ENCODE measurements around the gene GPR137B.

DNA sequence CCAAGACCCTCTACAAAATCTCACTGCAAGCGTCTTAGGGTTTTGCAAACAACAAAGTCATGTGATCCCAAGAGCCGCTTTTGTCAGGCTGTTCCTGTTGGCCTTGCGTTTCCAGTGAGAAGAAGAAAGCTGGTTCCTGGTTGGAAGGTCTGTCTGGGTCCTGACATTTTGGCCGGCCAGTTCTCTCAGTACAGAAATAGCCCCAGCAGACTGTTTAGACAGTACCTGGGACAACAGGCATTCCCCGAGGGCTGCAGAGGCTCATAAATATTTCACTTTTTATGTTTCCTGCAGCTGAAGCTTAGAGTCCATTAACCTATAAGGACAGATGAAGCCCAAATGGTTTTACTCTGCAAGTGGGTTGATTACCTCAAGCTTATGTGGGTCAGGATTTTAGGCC is 8.6 kb downstream of the GPR137B start:
- TF ChIP-seq, protein P1, sequence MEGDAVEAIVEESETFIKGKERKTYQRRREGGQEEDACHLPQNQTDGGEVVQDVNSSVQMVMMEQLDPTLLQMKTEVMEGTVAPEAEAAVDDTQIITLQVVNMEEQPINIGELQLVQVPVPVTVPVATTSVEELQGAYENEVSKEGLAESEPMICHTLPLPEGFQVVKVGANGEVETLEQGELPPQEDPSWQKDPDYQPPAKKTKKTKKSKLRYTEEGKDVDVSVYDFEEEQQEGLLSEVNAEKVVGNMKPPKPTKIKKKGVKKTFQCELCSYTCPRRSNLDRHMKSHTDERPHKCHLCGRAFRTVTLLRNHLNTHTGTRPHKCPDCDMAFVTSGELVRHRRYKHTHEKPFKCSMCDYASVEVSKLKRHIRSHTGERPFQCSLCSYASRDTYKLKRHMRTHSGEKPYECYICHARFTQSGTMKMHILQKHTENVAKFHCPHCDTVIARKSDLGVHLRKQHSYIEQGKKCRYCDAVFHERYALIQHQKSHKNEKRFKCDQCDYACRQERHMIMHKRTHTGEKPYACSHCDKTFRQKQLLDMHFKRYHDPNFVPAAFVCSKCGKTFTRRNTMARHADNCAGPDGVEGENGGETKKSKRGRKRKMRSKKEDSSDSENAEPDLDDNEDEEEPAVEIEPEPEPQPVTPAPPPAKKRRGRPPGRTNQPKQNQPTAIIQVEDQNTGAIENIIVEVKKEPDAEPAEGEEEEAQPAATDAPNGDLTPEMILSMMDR (IDR thresholded peaks at IDR 0.05; ENCODE audit: poor library complexity) = no peak
- TF ChIP-seq EZH2phosphoT487 (IDR thresholded peaks at IDR 0.05; ENCODE audit: low read depth, severe bottlenecking, unreplicated experiment) (no peak), EZH2 (IDR thresholded peaks at IDR 0.05; ENCODE audit: borderline replicate concordance) (no peak)

Data from hepatocyte (in vitro differentiated cells).